Activated CD8-positive, alpha-beta memory T cell treated with anti-CD3 and anti-CD28 coated beads for 36 hours (primary cell): ENCODE measurements around the gene CHL1. TPM values are rescaled to one million over a fixed set of nuclear protein-coding genes. Genes with fewer than 3 reads are reported as not detected.

Experiments
- CTCF ChIA-PET: fragments of 350-600 bp; sonication (Branson Sonifier 250); formaldehyde crosslinking; loops from one replicate; lab custom pipeline; 2021; ENCODE audit warnings: antibody characterized with exemption; lab: Charles Lee
- POLR2A ChIA-PET: fragments of 350-600 bp; sonication (Branson Sonifier 250); formaldehyde crosslinking; loops from one replicate; lab custom pipeline; 2021; ENCODE audit warnings: antibody characterized with exemption; lab: Charles Lee
- total RNA-seq, 2 experiments: library from RNA; stranded (reverse); gene quantifications; one replicate each; pipeline ENCODE4 v1.2.3, GENCODE V29; 2021

The CHL1 gene
- total RNA-seq, 2 experiments from 2014 or later = not detected

GRCh38 chr3:277873-278272 is 81.3 kb downstream of the CHL1 start:
- ChIA-PET CTCF (no interaction called here), POLR2A (no interaction called here)

GRCh38 chr3:278300-279064 is 81.9 kb downstream of the CHL1 start:
- CTCF ChIA-PET = no interaction called here
- POLR2A ChIA-PET = no interaction called here

- CTCF ChIA-PET = no interaction called here
- POLR2A ChIA-PET = no interaction called here
Measured at GRCh38 chr3:279325-279724, 82.8 kb downstream of the CHL1 start.

GRCh38 chr3:280681-281080 is 84.1 kb downstream of the CHL1 start:
- CTCF ChIA-PET = no interaction called here
- POLR2A ChIA-PET = no interaction called here

GRCh38 chr3:284322-284721 is 87.8 kb downstream of the CHL1 start:
- POLR2A ChIA-PET = no interaction called here
- CTCF ChIA-PET = no interaction called here

- CTCF ChIA-PET = no interaction called here
- POLR2A ChIA-PET = no interaction called here
Measured at GRCh38 chr3:288417-288816, 91.9 kb downstream of the CHL1 start.

GRCh38 chr3:291028-291427 is 94.5 kb downstream of the CHL1 start:
- CTCF ChIA-PET = no interaction called here
- POLR2A ChIA-PET = no interaction called here

GRCh38 chr3:291646-292436 is 95.3 kb downstream of the CHL1 start:
- ChIA-PET CTCF (no interaction called here), POLR2A (no interaction called here)

GRCh38 chr3:294096-294495 is 97.5 kb downstream of the CHL1 start:
- ChIA-PET CTCF (no interaction called here), POLR2A (no interaction called here)

- ChIA-PET CTCF (no interaction called here), POLR2A (no interaction called here)
Measured at GRCh38 chr3:294581-294980, 98.0 kb downstream of the CHL1 start.

GRCh38 chr3:295166-295565 is 98.6 kb downstream of the CHL1 start:
- CTCF ChIA-PET = no interaction called here
- POLR2A ChIA-PET = no interaction called here

- ChIA-PET POLR2A (no interaction called here), CTCF (no interaction called here)
Measured at GRCh38 chr3:297585-297984, 101.0 kb downstream of the CHL1 start.

- ChIA-PET POLR2A (no interaction called here), CTCF (no interaction called here)
Measured at GRCh38 chr3:299590-300301, 103.2 kb downstream of the CHL1 start.

GRCh38 chr3:307182-307581 is 110.6 kb downstream of the CHL1 start:
- POLR2A ChIA-PET = no interaction called here
- CTCF ChIA-PET = no interaction called here

- POLR2A ChIA-PET = no interaction called here
- CTCF ChIA-PET = no interaction called here
Measured at GRCh38 chr3:308597-309321, 112.2 kb downstream of the CHL1 start.

- CTCF ChIA-PET = no interaction called here
- POLR2A ChIA-PET = no interaction called here
Measured at GRCh38 chr3:312160-312733, 115.7 kb downstream of the CHL1 start.

- ChIA-PET POLR2A (no interaction called here), CTCF (no interaction called here)
Measured at GRCh38 chr3:312911-313310, 116.3 kb downstream of the CHL1 start.

- CTCF ChIA-PET = no interaction called here
- POLR2A ChIA-PET = no interaction called here
Measured at GRCh38 chr3:317012-317411, 120.4 kb downstream of the CHL1 start.

- CTCF ChIA-PET = no interaction called here
- POLR2A ChIA-PET = no interaction called here
Measured at GRCh38 chr3:318903-319302, 122.3 kb downstream of the CHL1 start.

- POLR2A ChIA-PET = no interaction called here
Measured at GRCh38 chr3:324423-324822, 127.9 kb downstream of the CHL1 start.

More at GRCh38 chr3:324423-324822, 127.9 kb downstream of the CHL1 start:
- CTCF ChIA-PET = no interaction called here
